Activated CD8-positive, alpha-beta memory T cell treated with anti-CD3 and anti-CD28 coated beads, Interleukin-2, amount 10 ng/mL, durations not matched to agents 7 days and 5 days (primary cell): ENCODE results near the gene COL6A5. TPM values are rescaled to one million over a fixed set of nuclear protein-coding genes. Genes with fewer than 3 reads are reported as not detected.
"Not testable (repeated sequence)": the region's sequence is repeated elsewhere in the genome, so short reads cannot be mapped to it uniquely, and the experiment has no call there.

Experiments
- ATAC-seq: fragments of 150-1000 bp; cut with Tn5 transposase; one replicate; pipeline ENCODE4 v1.10.0; 2021; ENCODE audit warnings: moderate library complexity
- CTCF ChIA-PET: fragments of 350-600 bp; sonication (Branson Sonifier 250); formaldehyde crosslinking; loops from one replicate; lab custom pipeline; 2021; ENCODE audit warnings: antibody characterized with exemption; lab: Charles Lee
- DNase-seq: peaks from one replicate; pipeline ENCODE4 v3.0.0-alpha.2; 2020
- H3K27ac Mint-ChIP-seq: one replicate; pipeline ENCODE4 v1.8.0; 2021; ENCODE audit warnings: mild to moderate bottlenecking, mixed read lengths
- H3K27me3 Mint-ChIP-seq: one replicate; pipeline ENCODE4 v1.8.0; 2021; ENCODE audit warnings: mixed read lengths
- H3K36me3 Mint-ChIP-seq: one replicate; pipeline ENCODE4 v1.8.0; 2021; ENCODE audit warnings: mild to moderate bottlenecking, mixed read lengths
- H3K4me1 Mint-ChIP-seq: one replicate; pipeline ENCODE4 v1.8.0; 2021; ENCODE audit warnings: mixed read lengths
- H3K4me3 Mint-ChIP-seq: one replicate; pipeline ENCODE4 v1.8.0; 2021; ENCODE audit warnings: mild to moderate bottlenecking, moderate library complexity, mixed read lengths
- H3K9me3 Mint-ChIP-seq: one replicate; pipeline ENCODE4 v1.8.0; 2022; ENCODE audit warnings: low read depth, mixed read lengths
- total RNA-seq, 2 experiments: library from RNA; stranded (reverse); gene quantifications; one replicate each; pipeline ENCODE4 v1.2.3, GENCODE V29; 2021

The COL6A5 gene
- total RNA-seq, 2 experiments from 2014 or later: 0.02 TPM; not detected in 1

DNA sequence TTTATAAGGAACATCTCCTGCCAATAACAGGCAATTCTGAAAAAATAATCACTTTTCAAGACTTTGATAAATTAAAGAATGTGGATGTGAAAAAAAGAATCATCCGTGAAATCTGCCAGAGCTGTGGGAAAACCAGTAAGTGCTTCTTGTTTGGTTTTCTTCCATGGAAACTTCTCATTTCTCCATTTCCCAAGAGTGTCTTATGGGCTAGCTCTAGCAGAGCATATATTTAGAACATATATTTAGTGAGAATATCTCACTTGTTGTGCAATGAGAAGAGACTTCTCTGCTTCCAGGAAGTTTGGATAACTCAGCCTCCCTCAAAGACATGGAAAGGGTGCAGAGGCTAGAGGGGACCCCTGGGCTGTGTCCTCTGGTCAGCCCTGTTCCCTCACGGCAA lies 49.9 kb downstream of the COL6A5 start:
- Mint-ChIP-seq H3K27ac (no peak overlapping the region), H3K4me1 (no peaks in the 10 kb centered on the region), H3K36me3 (no peaks in the 10 kb centered on the region), H3K27me3 (peaks cover 1% of the 10 kb centered on the region), H3K4me3 (no peak overlapping the region), H3K9me3 (no peaks in the 10 kb centered on the region)
- DNase-seq (no peak), ATAC-seq (no peak)
- CTCF ChIA-PET: no interaction called here

DNA sequence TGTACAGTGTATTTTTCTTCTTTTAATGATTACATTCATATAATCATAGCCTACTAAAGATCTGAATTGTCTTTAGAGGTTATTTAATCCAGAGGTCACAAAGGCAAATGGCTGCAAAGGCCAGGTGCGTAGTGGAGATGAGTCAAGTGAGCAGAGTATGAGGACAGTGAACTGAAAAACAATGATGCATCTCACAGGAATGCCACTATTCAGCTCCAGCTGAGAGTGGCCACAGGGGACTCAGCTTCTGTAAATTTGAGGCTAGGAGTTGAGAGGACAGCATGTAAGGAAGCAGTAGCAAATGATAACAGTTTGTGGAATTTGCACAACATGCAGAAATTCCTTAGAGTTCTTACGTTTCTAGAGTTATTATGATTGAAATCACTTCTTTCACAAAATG lies 50.4 kb downstream of the COL6A5 start:
- H3K36me3 Mint-ChIP-seq: no peaks in the 10 kb centered on the region
- CTCF ChIA-PET: no interaction called here
- H3K9me3 Mint-ChIP-seq: no peaks in the 10 kb centered on the region
- H3K27ac Mint-ChIP-seq: no peak overlapping the region
- ATAC-seq (no peak), DNase-seq (no peak)
- H3K4me1 Mint-ChIP-seq: peaks cover 5% of the 10 kb centered on the region
- H3K27me3 Mint-ChIP-seq: no peaks in the 10 kb centered on the region
- H3K4me3 Mint-ChIP-seq: no peak overlapping the region

DNA sequence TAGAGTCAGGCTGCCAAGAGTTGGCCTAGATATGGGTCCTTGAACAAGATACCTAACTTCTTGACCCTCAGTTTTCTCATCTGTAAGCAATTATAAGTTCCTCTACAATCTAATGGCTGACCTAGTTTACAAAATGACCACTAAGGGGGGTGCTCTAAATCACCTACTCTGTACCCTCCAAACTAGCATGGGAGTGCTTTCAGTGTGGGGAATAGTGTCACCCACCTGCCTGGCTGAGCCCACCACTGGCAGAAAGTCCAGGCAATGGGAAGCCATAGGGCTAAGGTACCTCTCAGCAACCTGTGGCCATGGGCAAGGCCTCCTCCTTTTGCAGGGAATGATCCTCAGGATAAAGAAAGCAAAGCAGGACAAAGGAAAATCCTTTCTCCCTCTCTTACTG lies 58.9 kb downstream of the COL6A5 start:
- Mint-ChIP-seq H3K27ac (no peak overlapping the region), H3K4me1 (peaks cover 18% of the 10 kb centered on the region), H3K9me3 (peaks cover 8% of the 10 kb centered on the region), H3K27me3 (peaks cover 6% of the 10 kb centered on the region), H3K4me3 (no peak overlapping the region), H3K36me3 (no peaks in the 10 kb centered on the region)
- no peak for ATAC-seq
- no peak for DNase-seq
- CTCF ChIA-PET: no interaction called here

DNA sequence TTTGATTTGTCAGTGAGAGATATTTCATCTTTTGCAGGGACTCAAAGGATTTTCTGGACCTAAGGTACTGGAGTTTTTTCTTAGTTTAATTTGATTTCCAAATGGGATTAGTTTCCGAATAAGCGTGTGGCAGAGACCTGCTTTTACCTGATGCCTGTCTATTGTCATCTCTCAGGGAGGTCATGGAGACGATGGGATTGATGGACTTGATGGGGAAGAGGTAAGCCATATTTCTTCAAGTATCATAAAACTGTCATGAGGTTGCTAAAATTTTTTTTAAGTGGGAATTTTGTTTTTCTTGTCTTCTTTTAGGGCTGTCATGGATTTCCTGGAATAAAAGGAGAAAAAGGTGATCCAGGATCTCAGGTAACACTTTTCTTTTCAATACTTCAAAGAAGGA lies 60.5 kb downstream of the COL6A5 start:
- Mint-ChIP-seq H3K9me3 (peaks cover 8% of the 10 kb centered on the region), H3K36me3 (no peaks in the 10 kb centered on the region), H3K4me3 (no peak overlapping the region), H3K4me1 (peaks cover 12% of the 10 kb centered on the region), H3K27ac (no peak overlapping the region), H3K27me3 (peaks cover 9% of the 10 kb centered on the region)
- CTCF ChIA-PET: no interaction called here
- no peak for DNase-seq
- ATAC-seq: no peak

DNA sequence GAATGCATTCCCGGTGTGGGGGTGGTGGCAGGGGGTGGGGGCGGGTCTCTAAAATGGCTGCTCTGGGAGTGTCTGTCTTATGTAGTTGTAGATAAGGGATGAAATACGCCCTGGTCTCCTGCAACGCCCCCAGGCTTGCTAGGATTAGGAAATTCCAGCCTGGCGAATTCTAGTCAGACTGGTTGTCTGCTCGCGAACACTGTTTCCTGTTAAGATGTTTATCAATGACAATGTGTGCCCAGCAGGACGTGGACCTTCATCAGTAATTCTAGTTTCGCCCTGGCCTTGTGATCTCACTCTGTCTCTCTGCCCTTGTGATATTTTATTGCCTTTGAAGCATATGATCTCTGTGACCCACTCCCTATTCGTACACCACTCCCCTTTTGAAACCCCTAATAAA lies 62.8 kb downstream of the COL6A5 start:
- H3K36me3 Mint-ChIP-seq, ATAC-seq, DNase-seq, H3K4me1 Mint-ChIP-seq, H3K27ac Mint-ChIP-seq, H3K9me3 Mint-ChIP-seq, H3K4me3 Mint-ChIP-seq, CTCF ChIA-PET: not testable (repeated sequence)
- peaks cover 12% of the 10 kb centered on the region for H3K27me3 Mint-ChIP-seq

DNA sequence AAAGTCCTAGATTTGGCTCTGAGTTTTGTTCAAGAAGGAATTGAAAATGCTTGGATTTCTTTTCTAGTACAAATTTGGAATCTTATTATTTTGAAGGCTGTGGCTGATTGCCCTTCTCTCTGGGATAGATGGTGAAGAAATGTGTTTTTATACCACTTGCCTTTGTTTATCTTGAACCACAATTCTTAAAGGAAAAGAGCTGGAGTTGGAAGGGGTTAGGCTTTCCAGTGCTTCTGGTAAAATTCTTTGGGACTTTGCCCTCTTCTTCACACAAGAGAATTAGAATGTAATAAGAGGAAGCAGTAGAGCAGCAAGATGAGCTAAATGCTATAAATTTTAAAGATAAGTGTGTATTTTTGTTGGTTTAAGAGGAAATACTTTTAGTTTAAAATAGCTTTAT lies 65.8 kb downstream of the COL6A5 start:
- no peak overlapping the region for H3K27ac Mint-ChIP-seq
- H3K4me3 Mint-ChIP-seq: no peak overlapping the region
- ATAC-seq: no peak
- no peaks in the 10 kb centered on the region for H3K4me1 Mint-ChIP-seq
- H3K27me3 Mint-ChIP-seq: peaks cover 9% of the 10 kb centered on the region
- no peaks in the 10 kb centered on the region for H3K36me3 Mint-ChIP-seq
- no peak for DNase-seq
- CTCF ChIA-PET: no interaction called here
- H3K9me3 Mint-ChIP-seq: peaks cover 8% of the 10 kb centered on the region

DNA sequence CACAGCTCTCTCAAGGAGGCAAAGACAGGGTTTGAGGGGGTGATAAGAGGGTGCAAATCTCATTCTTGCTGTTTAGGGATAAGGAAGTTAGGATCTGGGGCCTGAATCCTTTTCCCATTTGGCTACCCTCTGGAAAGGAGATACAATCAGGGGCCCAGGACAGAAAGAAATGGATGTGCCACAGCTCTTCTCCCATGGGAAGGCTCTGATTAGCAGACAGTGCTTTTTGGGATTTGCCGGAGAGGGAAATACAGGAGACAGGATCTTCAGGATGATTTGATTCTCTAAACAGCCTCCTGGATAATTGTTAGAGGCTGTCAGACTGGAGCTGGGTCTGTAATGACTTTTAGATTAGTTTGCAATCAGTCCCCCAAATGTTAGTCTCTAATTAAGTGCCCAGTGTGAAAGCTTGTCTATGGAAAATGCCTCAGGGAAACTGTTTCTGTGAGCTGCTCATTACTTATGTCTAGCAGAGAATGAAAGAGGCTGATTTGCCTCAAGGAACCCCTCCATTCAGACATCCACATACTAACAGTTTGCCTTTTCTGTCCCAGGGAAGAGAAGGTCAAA lies 67.6 kb downstream of the COL6A5 start:
- Mint-ChIP-seq H3K27me3 (peaks cover 7% of the 10 kb centered on the region), H3K4me1 (no peaks in the 10 kb centered on the region), H3K27ac (no peak overlapping the region), H3K4me3 (no peak overlapping the region), H3K36me3 (no peaks in the 10 kb centered on the region), H3K9me3 (peaks cover 4% of the 10 kb centered on the region)
- ATAC-seq: no peak
- CTCF ChIA-PET: no interaction called here
- DNase-seq: no peak

DNA sequence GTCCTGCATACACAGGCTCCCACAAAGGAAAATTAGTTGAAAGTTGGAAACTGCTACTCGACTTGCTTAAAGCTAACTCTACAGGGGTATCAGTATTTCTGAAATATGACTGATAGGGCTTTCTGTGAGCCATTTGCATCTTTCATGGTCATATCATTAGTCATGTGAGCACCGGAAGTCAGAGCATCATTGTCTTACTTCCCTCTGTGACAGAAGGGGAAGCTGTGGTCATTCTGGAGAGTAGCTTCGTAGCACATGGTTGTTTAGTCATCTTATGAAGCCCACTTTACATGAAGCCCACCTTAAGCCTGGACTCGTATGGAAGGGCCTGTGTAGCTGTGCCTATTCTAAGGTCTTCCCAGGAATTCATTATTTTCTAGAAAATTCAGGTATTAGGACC lies 69.0 kb downstream of the COL6A5 start:
- CTCF ChIA-PET: no interaction called here
- ATAC-seq (no peak), DNase-seq (no peak)
- H3K9me3 Mint-ChIP-seq: no peaks in the 10 kb centered on the region
- no peaks in the 10 kb centered on the region for H3K36me3 Mint-ChIP-seq
- peaks cover 7% of the 10 kb centered on the region for H3K27me3 Mint-ChIP-seq
- no peaks in the 10 kb centered on the region for H3K4me1 Mint-ChIP-seq
- no peak overlapping the region for H3K27ac Mint-ChIP-seq
- H3K4me3 Mint-ChIP-seq: no peak overlapping the region

DNA sequence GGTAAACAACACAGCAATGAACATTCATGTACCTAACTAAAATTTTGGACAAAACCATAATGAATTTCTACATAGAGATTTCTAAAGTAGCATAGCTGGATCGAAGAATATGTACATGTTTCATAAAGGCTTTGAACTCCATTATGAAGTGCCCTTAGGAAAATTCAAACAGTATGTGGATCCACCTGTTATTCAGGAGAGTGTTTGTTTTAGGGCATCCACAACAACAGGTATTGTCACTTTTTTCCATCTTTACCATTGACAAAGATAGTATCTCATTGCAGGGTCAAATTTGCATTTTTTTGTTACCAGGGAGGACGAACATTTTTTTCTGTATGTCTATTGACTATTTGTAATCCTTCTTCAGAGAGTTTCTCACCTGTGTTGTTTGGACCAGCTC lies 75.0 kb downstream of the COL6A5 start:
- no peaks in the 10 kb centered on the region for H3K9me3 Mint-ChIP-seq
- H3K36me3 Mint-ChIP-seq: no peaks in the 10 kb centered on the region
- no peak for ATAC-seq
- H3K27me3 Mint-ChIP-seq: peaks cover 9% of the 10 kb centered on the region
- H3K27ac Mint-ChIP-seq: no peak overlapping the region
- H3K4me3 Mint-ChIP-seq: no peak overlapping the region
- CTCF ChIA-PET: interaction anchor here (0.5 kb wide), 1 partner anchor 649 kb away, joined by 3 read pairs; no protein-coding TSS in a partner anchor
- H3K4me1 Mint-ChIP-seq: no peaks in the 10 kb centered on the region
- DNase-seq: no peak

DNA sequence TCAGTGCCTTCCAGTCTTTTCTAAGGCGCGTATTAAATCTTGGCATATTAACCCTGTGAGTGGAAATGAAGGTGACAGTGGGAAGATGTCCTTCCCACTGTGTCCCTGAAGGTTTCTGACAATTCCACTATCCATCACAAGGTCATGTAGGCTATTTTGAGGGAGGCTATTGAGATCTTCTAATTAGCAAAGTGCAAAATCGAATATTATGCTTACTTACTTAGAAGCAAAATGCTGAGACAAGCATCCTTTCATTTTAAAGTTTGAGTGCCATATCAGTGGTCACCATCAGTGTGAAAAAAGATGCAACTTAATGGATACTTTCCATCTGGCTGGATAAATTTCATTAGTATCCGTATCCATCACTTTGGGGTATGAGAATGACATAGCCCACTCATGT lies 77.6 kb downstream of the COL6A5 start:
- H3K36me3 Mint-ChIP-seq: no peaks in the 10 kb centered on the region

DNA sequence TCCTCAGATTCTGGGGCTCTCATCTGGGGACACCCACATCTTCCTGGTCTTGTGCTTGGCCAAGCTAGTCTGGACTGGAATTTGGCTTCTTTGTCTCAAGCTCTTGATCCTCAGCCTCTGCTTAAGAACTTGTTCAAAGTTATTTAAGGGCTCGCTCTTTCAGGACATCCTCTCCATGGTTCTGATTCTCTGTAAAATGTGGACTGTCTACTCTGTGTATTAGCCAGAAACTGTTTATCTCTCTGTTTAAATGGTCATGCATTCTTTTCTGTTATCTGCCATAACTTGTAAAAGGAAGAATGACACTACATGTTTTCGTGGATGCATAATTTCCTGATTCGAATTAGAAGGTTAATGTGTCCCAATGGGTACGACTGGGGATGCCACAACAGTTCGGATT lies 79.4 kb downstream of the COL6A5 start:
- CTCF ChIA-PET: no interaction called here
- Mint-ChIP-seq H3K4me1 (no peaks in the 10 kb centered on the region), H3K36me3 (no peaks in the 10 kb centered on the region), H3K27me3 (peaks cover 10% of the 10 kb centered on the region), H3K4me3 (no peak overlapping the region), H3K9me3 (no peaks in the 10 kb centered on the region), H3K27ac (no peak overlapping the region)
- DNase-seq: no peak
- no peak for ATAC-seq

More for the DNA sequence above, 77.6 kb downstream of the COL6A5 start:
- H3K9me3 Mint-ChIP-seq: no peaks in the 10 kb centered on the region
- H3K4me3 Mint-ChIP-seq: no peak overlapping the region
- ATAC-seq: no peak
- DNase-seq: no peak
- H3K27ac Mint-ChIP-seq: no peak overlapping the region
- no peaks in the 10 kb centered on the region for H3K4me1 Mint-ChIP-seq
- H3K27me3 Mint-ChIP-seq: peaks cover 9% of the 10 kb centered on the region
- CTCF ChIA-PET: no interaction called here

DNA sequence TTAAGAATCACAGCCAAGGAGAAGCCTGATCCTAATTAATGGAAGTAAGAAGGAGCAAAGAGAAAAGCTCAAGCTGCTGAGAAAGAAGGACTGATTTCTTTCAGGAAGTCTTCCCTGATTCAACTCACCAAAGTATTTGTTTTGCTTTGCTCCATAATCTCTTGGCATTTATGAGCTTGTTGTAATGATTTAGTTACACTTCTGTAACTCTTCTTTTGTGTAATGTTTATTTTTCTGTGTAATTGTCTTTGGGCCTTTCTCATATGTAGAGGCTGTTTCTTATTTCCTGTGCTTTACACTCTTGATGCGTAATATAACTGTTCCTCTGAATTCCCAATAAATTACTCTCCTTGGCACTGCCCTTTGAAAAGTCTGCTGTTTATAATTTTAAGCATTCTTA lies 80.0 kb downstream of the COL6A5 start:
- Mint-ChIP-seq H3K36me3 (no peaks in the 10 kb centered on the region), H3K4me1 (no peaks in the 10 kb centered on the region), H3K4me3 (no peak overlapping the region), H3K9me3 (no peaks in the 10 kb centered on the region), H3K27ac (no peak overlapping the region), H3K27me3 (peaks cover 10% of the 10 kb centered on the region)
- no peak for DNase-seq
- CTCF ChIA-PET: no interaction called here
- ATAC-seq: no peak

DNA sequence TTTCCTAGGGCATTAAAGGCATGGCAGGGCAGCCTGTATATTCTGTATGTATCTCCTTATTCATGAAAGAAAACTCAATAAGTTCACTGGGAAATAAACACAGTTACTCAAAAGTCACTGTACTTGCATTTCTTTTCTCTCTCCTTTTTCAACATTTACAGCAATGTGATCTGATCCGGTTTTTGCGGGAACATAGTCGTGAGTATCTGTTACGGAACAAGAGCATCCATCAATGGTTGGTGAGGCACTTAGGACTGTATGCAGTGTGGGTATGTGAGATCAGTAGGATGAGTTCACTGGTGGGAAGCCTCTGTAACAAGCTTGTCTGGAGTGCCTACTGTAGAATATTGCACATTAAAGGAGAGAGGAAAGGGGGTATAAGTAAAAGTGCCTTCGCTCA lies 80.7 kb downstream of the COL6A5 start:
- ATAC-seq: no peak
- Mint-ChIP-seq H3K4me3 (no peak overlapping the region), H3K4me1 (no peaks in the 10 kb centered on the region), H3K27ac (no peak overlapping the region), H3K36me3 (no peaks in the 10 kb centered on the region), H3K27me3 (peaks cover 7% of the 10 kb centered on the region), H3K9me3 (no peaks in the 10 kb centered on the region)
- DNase-seq: no peak
- CTCF ChIA-PET: no interaction called here

DNA sequence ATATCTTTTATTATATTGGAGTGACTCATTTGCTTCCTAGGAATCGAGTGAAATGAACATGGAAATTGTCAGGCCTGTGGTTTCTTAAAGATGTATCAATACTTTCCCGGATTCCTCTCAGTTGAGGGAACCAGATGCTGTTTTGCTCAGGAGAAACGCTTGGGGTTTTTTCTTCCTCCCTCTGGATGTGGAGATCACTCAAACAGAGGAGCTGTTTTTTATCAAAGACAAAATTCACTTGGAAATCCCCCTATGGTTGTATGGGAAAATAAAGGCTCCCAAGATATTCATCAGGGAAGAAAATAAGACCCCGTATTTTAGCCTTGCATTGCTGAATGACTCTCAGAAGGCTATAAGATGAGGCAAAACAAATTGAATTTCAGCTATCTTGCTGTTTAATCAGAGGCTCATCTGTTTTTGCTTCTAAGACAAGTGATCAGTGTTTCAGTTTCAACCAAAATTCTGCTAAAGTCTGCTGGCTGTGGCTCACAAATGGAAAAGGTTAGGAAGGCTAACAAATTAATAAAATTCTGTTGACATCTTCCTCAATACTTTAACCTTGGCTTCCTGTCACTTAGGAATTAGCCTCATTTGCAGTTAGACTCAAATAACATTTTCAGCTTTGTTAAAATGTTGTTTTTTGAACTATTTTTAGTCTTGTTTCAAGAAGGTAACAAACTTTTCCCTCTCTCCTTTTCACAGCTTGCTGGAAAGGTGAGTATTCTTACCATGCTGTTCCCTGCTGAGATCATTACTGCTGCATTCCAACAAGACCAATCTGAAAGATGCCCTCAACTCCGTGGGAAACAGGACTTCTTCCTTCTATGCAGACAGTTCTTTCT lies 83.6 kb downstream of the COL6A5 start:
- H3K4me1 Mint-ChIP-seq: no peaks in the 10 kb centered on the region
- ATAC-seq (no peak), DNase-seq (no peak)
- no peak overlapping the region for H3K27ac Mint-ChIP-seq
- peaks cover 7% of the 10 kb centered on the region for H3K27me3 Mint-ChIP-seq
- CTCF ChIA-PET: no interaction called here
- no peaks in the 10 kb centered on the region for H3K9me3 Mint-ChIP-seq
- no peak overlapping the region for H3K4me3 Mint-ChIP-seq
- no peaks in the 10 kb centered on the region for H3K36me3 Mint-ChIP-seq
